Astrocyte (in vitro differentiated cells and primary cell): ENCODE data around the gene HCN1. TPM values are rescaled to one million over a fixed set of nuclear protein-coding genes. Genes with fewer than 3 reads are reported as not detected.
A peak's percentile ranks its signal among the peaks of the same experiment; 100 is the strongest.

Experiments used
- DNase-seq: peaks from one replicate; pipeline ENCODE4 v3.0.0-alpha.2; 2010; ENCODE audit warnings: low read depth
- FAIRE-seq: peaks from 2 replicates; lab custom pipeline; 2011; peaks lifted over from hg19 to GRCh38; lab: Jason Lieb, UNC
- H2AFZ ChIP-seq: 2 replicates; pipeline ENCODE4 v1.6.0; 2012; ENCODE audit warnings: low read depth, low read length, inconsistent platforms
- H3K27ac ChIP-seq: 2 replicates; pipeline ENCODE4 v1.5.1; 2011; ENCODE audit warnings: low read depth, low read length, inconsistent platforms
- H3K27me3 ChIP-seq: 2 replicates; pipeline ENCODE4 v1.6.0; 2011; ENCODE audit warnings: low read length, inconsistent platforms; ENCODE audit not compliant: insufficient read depth
- H3K36me3 ChIP-seq: 2 replicates; pipeline ENCODE4 v1.5.1; 2011; ENCODE audit warnings: low read length, inconsistent platforms; ENCODE audit not compliant: insufficient read depth
- H3K4me1 ChIP-seq: 2 replicates; pipeline ENCODE4 v1.5.1; 2011; ENCODE audit warnings: low read length, inconsistent platforms; ENCODE audit not compliant: insufficient read depth
- H3K4me2 ChIP-seq: 2 replicates; pipeline ENCODE4 v1.6.0; 2012; ENCODE audit warnings: low read length, inconsistent platforms
- H3K4me3 ChIP-seq: 2 replicates; pipeline ENCODE4 v1.5.1; 2011; ENCODE audit warnings: low read depth, mild to moderate bottlenecking, low read length, inconsistent platforms; ENCODE audit not compliant: insufficient read depth
- H3K79me2 ChIP-seq: 2 replicates; pipeline ENCODE4 v1.6.0; 2012; ENCODE audit warnings: mild to moderate bottlenecking, low read length, inconsistent platforms; ENCODE audit not compliant: insufficient read depth
- H3K9ac ChIP-seq: 2 replicates; pipeline ENCODE4 v1.6.0; 2012; ENCODE audit warnings: mild to moderate bottlenecking, low read length, inconsistent platforms
- H3K9me3 ChIP-seq: 2 replicates; pipeline ENCODE4 v1.5.1; 2012; ENCODE audit warnings: low read depth, mild to moderate bottlenecking, low read length, inconsistent platforms; ENCODE audit not compliant: insufficient read depth
- H4K20me1 ChIP-seq: 2 replicates; pipeline ENCODE4 v1.6.0; 2012; ENCODE audit warnings: low read length, inconsistent platforms; ENCODE audit not compliant: insufficient read depth
- H3K27ac Mint-ChIP-seq: one replicate; pipeline ENCODE4 v1.8.0; 2021; ENCODE audit warnings: mild to moderate bottlenecking, mixed read lengths; ENCODE audit not compliant: unreplicated experiment
- H3K27me3 Mint-ChIP-seq: one replicate; pipeline ENCODE4 v1.8.0; 2021; ENCODE audit warnings: low read depth, mixed read lengths; ENCODE audit not compliant: unreplicated experiment
- H3K36me3 Mint-ChIP-seq: one replicate; pipeline ENCODE4 v1.8.0; 2021; ENCODE audit warnings: low read depth, mixed read lengths; ENCODE audit not compliant: unreplicated experiment
- H3K4me1 Mint-ChIP-seq: one replicate; pipeline ENCODE4 v1.8.0; 2021; ENCODE audit warnings: low read depth, mixed read lengths; ENCODE audit not compliant: unreplicated experiment
- H3K4me3 Mint-ChIP-seq: one replicate; pipeline ENCODE4 v1.8.0; 2021; ENCODE audit warnings: mild to moderate bottlenecking, moderate library complexity, mixed read lengths; ENCODE audit not compliant: unreplicated experiment
- H3K9me3 Mint-ChIP-seq: one replicate; pipeline ENCODE4 v1.8.0; 2021; ENCODE audit warnings: mild to moderate bottlenecking, mixed read lengths; ENCODE audit not compliant: unreplicated experiment
- CTCF ChIP-seq: IDR thresholded peaks from 2 replicates; pipeline ENCODE4 v1.5.1; 2011; ENCODE audit warnings: low read depth, mild to moderate bottlenecking, inconsistent platforms, low read length, moderate library complexity; ENCODE audit not compliant: insufficient read depth
- EZH2 ChIP-seq: IDR thresholded peaks from 2 replicates; pipeline ENCODE4 v1.6.1; 2012; ENCODE audit warnings: mild to moderate bottlenecking, low read length, inconsistent platforms; ENCODE audit not compliant: insufficient read depth
- total RNA-seq: library from RNA; stranded (reverse); gene quantifications from 2 replicates; pipeline ENCODE4 v1.2.1, GENCODE V29; 2021

Gene HCN1
- total RNA-seq, 1 donor from 2014 or later: 0.11 TPM

GRCh38 chr5:45694971-45695803 lies 993 bp downstream of the HCN1 start:
- peaks cover 27% of the 10 kb centered on the region for H3K27me3 Mint-ChIP-seq

GRCh38 chr5:45694255-45694814 lies 1.8 kb downstream of the HCN1 start:
- Histone ChIP-seq H3K27me3 (peaks cover 8% of the 10 kb centered on the region), H3K27ac (no peak overlapping the region), H4K20me1 (no peaks in the 10 kb centered on the region), H3K36me3 (no peaks in the 10 kb centered on the region), H3K4me2 (no peak overlapping the region), H3K79me2 (no peaks in the 10 kb centered on the region), H2AFZ (no peak overlapping the region), H3K4me3 (no peak overlapping the region), H3K9me3 (no peaks in the 10 kb centered on the region), H3K4me1 (no peaks in the 10 kb centered on the region), H3K9ac (no peak overlapping the region)
- peak overlapping the region; percentile 34 for H3K4me3 Mint-ChIP-seq
- FAIRE-seq: no peak
- H3K27ac Mint-ChIP-seq: no peak overlapping the region
- no peaks in the 10 kb centered on the region for H3K36me3 Mint-ChIP-seq
- peaks cover 27% of the 10 kb centered on the region for H3K27me3 Mint-ChIP-seq
- no peak for TF ChIP-seq EZH2
- no peak for TF ChIP-seq CTCF
- peaks cover 4% of the 10 kb centered on the region for H3K4me1 Mint-ChIP-seq
- peaks cover 4% of the 10 kb centered on the region for H3K9me3 Mint-ChIP-seq
- no peak for DNase-seq

More at GRCh38 chr5:45694971-45695803, 993 bp downstream of the HCN1 start:
- Histone ChIP-seq H3K4me3 (no peak overlapping the region), H3K36me3 (no peaks in the 10 kb centered on the region), H3K27ac (no peak overlapping the region), H3K4me1 (no peaks in the 10 kb centered on the region), H3K27me3 (peaks cover 8% of the 10 kb centered on the region), H3K9me3 (no peaks in the 10 kb centered on the region), H3K79me2 (no peaks in the 10 kb centered on the region), H3K9ac (no peak overlapping the region), H4K20me1 (no peaks in the 10 kb centered on the region), H3K4me2 (peak overlapping the region; percentile 67), H2AFZ (no peak overlapping the region)
- Mint-ChIP-seq H3K4me1 (peaks cover 4% of the 10 kb centered on the region), H3K36me3 (no peaks in the 10 kb centered on the region), H3K9me3 (peaks cover 4% of the 10 kb centered on the region), H3K4me3 (peak overlapping the region; percentile 34), H3K27ac (no peak overlapping the region)
- no peak for TF ChIP-seq CTCF
- TF ChIP-seq EZH2: peak; percentile 27
- FAIRE-seq (no peak), DNase-seq (no peak)
